CD4-positive, alpha-beta T cell treated with Interleukin-21 for 1 hour (primary cell): ENCODE data around the gene PXYLP1.

Experiments used
- DNase-seq: peaks from one replicate; pipeline ENCODE4 v3.0.0-alpha.2; 2020

Gene PXYLP1

DNA sequence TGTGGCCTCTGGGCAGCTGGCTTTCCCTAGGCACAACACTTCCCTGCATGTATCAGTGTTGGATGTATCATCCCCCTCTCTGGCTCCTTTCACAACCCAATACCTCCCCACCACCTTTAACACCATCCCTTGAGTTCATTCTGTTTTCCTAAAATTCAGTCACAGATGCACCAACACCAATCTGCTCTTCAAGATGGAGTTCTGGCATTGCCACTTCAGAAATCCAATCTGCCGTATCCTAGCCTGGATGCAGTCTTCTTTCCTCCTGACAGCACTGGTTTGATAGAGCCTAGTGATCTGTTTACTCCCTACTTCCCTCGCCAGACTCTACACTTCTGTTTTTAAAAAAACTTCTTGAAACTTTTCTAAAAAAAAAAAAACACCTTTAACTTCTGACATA, 21.7 kb downstream of the PXYLP1 start:
- no peak for DNase-seq

DNA sequence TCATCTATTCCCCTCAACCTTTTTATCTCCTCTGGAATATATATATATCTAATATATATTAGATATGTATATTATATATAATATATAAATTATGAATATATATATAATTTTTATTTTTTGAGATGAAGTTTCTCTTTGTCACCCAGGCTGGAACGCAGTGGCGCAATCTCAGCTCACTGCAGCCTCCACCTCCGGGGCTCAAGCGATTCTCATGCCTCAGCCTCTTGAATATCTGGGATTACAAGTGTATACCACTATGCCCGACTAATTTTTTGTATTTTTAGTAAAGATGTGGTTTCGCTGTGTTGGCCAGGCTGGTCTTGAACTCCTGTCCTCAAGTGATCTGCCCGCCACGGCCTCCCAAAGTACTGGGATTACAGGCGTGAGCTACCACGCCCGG, 22.2 kb downstream of the PXYLP1 start:
- DNase-seq, result no peak

DNA sequence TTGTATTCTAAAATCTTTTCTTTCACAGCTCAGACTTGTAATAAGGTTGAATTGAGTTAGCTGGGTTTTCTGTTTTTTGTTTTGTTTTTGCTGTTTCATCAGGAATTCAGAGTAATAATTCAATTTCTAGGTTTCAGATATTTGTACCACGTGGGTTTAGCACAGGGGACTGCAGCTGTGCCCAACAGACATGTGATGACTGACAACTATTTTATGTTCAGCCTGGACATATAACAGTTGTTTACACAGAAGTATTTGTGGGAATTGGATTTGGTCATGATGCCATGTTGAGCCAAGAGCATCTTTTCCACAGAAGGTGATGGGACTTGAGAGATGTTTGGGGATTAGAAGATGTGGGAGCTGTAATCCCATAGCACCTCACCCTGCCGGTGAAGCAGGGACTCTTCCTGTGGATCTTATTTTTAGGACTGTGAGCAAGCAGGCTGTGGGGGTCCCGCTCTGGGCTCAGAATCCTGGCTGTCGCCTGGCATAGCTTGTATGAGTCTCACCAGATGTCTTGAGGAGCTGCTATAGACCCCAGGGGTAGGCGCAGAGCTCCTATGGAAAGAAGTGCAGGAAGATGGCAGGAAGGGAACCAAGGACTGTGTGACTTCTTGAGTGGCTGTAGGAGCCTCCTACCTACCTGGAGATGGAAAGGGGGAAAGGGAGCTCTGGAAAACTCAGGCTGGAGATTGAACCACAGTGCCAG, 23.7 kb downstream of the PXYLP1 start:
- no peak for DNase-seq

DNA sequence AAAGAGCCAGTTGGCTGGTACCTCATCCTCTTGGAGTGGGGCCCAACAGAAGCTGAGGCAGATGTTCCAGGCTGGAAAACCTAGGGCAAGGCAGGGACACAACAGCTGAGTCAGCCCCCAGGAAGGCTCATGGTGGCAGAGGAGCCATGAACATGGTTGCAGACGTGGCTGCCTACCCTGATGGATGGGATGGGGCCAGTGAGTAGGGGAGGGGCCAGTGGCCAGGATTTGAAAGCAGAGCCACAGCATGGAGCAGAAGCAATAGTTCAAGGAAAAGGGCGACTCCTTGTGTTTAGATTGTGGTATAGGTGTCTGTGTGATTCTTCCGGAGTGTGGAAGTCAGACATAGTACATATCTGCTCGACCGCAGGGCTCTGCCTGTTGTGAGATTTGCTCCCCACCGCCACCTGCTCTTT, 24.2 kb downstream of the PXYLP1 start:
- peak; percentile 70 for DNase-seq

DNA sequence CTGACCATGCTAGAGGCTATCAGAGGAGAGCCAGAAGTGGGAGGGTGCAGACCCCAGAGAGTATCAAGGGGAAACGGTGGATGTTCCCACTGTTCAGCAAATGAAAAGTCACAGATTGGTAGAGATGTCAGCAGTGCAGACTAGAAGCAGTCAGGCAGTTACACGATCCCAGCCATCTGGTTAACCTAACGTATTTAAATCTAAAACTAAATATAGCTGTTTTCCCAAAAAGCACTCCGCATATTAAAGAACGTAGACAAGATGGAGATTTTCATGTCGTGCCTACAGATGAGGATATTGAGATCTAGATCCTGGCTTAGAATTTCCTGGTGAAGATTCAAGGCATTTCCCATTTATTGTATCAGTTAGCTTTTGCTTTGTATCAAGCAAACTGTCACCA, 25.2 kb downstream of the PXYLP1 start:
- no peak for DNase-seq

DNA sequence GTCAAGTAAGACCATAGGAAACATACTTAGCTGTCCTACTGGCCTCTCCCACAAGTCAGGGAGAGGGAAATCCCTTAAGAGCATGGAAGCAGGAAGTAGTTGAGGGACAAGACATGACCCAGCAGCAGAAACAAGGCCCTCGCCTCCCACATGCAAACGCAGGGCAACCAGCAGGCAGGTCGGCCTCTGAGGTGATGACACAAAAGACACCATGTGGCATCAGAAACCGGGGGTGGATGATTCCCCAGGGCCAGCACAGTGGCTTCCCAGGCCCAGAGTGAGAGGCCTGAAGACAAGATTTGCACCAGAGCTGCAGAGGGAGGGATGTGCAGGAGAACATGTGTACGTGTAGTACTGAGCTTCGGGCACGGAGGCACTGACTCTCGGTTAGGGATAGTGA, 26.3 kb downstream of the PXYLP1 start:
- no peak for DNase-seq

DNA sequence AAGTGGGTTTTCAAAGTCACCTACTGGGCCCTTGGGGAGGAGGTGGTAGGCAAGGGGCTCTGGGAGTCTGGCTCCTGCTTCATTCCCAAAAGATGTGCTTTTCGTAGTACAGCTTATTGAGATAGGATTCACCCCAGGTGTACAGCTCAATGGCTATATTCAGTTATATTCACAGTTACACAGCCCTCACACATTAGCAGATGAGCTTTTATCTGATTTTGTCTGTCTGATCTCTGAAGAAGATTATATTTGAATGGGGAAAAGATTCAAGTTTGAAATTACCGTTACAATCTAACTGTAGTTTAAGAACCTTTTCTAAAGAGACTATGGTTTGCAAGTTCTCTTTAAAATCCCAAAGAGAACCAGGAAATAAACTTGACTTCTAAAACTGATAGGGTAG, 27.3 kb downstream of the PXYLP1 start:
- no peak for DNase-seq

GRCh38 chr3:141259821-141260629, 28.4 kb downstream of the PXYLP1 start:
- no peak for DNase-seq

GRCh38 chr3:141260630-141260927, 29.0 kb downstream of the PXYLP1 start:
- no peak for DNase-seq

DNA sequence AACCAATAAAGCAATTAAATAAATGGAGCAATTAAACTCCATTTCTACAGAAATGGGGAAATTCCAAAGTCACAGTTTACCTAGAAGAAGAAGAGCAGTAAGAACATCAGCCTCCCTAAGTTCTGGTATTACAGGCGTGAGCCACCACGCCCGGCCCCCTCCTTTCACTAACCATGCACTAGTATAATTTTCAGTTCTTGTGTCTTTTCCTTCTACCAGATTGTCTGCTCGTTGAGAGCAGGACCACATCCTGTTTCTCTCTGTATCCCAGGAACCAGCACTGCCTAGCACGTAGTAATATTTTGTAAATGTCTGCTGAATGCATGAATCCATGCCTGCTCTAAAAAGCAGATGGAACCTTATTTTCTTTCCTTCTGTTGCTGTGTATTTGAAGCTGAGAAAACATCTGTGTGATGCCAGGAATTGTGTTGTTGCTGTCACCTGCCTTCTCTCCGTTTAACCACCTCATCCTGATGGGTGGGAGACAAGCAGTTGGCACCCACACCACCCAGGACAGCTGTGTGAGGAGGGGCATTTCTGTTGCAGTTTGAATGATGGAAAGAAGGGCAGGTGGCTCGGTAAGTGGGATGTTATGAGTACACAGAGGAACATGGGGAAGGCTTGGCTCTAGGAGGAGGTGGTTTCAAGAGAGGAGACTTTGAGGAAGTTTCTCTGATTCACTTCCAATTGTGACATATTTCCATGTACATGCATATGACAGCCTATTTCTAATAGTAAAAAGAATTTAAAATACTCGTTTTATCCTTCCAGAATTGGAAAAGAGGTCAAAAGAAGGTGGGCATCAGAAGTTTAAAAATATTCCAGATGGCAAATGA, 30.1 kb downstream of the PXYLP1 start:
- no peak for DNase-seq

- no peak for DNase-seq
Observed at GRCh38 chr3:141262308-141262705, 30.7 kb downstream of the PXYLP1 start.

DNA sequence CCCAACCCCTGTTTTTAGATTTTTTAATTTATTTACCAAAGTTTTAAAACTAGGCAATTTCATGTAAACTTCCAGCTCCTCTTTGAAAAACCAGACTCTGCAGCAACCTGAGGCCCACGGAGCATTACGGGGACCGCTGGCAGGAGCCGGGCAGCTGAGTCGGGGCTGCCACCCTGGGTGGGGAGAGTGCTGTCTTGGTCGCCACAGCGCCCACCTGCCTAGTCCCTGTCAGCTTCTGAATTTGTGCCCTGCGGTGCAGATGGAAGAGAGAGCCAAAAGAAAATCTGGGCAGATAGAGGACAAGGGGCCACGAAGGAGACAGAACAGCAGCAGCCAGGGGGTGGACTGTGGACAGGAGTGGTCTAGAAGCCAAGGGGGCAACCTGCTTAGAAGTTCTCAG, 34.6 kb downstream of the PXYLP1 start:
- DNase-seq, result no peak

DNA sequence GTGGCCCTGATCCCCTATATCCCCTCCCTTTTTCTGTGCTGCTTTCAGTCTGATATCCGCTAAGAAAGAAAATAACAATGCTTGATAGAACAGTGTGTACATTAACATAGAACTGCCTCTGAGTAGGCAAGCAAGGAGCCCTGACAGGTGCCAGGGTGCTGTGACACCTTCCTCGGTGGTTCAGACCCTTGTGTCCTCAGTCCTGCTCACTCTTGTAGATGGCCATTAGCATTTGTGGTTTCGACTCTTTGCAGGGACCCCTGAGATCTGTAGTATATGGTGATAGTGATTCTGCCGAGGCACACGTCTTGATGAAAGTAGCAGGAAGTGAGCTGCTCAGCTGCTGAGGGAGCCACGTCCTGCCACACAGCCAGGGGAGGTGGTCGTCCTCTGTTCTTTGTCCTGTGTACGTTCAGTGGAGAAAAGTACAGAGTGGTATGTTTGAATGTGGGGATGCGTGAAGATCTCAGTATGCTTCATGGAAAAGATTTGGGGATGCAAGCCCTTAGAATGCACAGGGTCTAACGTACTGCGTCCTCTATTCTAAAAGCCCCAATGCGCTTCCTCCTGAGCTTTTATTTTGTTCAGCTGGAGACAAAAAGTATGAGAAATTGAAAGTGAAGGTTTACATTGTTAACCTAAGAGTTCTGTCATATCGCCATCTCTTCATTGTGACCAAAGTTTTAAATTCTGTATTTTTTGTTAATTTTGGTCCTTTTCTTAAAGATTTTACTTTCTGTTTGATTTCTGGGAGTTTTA, 35.4 kb downstream of the PXYLP1 start:
- peak; percentile 42 for DNase-seq

- DNase-seq, result no peak
Observed at GRCh38 chr3:141267629-141268028, 36.0 kb downstream of the PXYLP1 start.

- peak; percentile 21 for DNase-seq
Observed at GRCh38 chr3:141268306-141268705, 36.7 kb downstream of the PXYLP1 start.

DNA sequence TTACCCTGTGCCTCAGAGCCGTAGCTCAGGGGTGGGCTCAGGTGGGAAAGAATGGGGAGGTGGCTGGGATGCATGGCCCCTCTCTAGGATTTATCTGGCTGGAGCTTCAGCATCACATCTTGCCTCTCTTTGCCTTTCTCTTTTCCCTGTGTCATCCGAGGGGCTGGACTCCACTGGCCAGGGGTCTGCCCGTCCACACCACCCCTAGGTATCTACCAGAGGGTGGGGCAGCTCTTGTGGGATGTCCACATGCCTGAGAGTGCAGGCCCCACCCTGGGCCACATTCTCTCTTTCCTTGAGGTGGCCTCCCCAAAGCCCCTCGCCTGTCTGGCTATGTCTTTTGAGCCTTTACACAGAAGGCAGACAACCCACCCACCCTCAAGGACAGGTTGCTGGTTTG, 37.2 kb downstream of the PXYLP1 start:
- DNase-seq, result no peak

DNA sequence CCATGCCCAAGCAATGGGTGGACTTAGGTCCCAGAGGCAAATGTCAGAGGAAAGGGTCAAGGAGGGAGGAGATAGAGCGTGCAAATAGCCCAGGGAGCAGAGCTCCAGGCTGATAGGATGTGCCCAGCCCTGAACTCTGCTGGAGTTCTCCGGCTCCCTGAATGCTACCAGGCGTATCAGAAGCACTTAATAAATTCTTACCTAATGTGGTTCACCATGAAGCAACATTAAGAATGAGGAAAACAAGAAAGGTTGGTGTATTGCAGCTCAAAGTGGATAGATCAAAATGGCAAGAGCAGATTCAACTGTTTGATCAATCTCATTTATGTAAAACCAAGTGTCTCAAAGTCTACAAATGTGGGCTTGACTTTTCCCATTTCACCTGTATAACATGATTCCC, 38.3 kb downstream of the PXYLP1 start:
- DNase-seq, result no peak

DNA sequence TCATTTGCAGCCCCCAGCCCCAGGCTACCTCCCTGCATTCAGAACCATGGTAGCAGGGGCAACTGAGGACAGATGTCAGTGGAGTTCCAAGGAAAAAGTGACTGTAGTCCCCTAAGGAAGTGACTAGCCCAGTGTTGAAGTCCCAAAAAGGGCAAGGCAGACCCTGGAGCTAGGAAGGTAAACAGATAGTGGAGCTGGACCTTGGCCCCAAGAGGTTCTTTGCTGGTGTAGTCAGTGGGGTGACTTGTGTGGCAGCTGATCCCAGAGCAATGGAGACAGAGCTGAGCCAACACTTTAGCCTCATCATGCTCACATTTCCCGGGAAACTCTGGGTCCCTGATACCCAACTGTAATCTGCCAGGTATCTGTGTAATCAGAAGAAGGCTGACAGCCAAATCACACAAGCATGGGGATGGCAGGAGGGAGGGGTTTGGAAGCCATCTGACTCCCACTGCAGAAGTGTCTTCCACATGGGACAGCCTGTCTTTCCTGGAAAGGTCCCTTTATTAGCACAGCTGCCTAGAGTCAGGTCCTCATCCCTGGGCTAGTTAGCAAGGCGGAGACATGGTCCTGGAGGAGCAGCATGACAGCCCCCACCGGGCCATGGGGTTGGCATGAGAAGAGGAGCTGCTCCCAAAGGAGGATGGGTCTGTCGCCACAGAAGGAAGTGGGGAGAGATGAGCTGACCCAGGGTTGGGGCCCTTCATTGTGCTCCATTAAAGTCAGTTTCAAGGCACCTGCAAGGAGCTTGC, 39.8 kb downstream of the PXYLP1 start:
- no peak for DNase-seq

DNA sequence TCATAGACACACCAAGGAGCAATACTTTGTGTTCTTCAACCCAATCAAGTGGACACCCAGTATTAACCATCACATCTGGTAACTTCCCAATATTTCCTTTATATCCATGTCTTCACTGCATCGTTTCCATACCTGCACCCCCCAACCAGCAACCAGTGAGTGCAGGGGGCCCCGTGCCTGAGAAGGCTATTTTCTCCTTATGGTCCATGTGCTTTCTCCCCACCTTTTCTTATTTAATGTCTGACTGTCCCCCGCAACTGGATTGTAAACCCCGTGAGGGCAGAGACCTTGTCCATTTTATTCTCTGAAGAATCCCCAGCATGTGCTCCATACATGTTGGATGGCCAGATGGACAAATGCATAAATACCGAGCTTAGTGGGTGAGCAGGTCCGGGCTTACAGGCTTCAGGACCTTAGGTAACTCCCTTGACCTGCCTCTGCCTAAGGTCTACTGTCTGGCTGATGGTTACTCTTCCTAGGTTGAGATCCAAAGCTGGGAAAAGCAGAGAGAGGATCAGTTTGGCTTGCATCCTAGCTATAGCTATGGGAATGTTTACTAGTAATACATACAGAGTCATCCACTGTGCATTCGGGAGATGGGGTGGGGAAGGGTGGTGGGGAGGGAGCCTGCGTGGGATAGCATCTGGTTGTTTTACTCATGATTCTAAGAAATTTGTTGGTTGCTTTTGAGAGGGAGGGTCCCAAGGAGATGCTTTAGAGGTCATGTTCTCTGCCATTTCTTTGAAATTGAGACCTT, 41.5 kb downstream of the PXYLP1 start:
- DNase-seq, result no peak

- DNase-seq, result no peak
Observed at GRCh38 chr3:141273700-141274410, 42.2 kb downstream of the PXYLP1 start.
